SU-DHL-6 (cell line): Measurements from ENCODE around the gene ZNF626.

ENCODE experiments used
- CTCF ChIP-seq: fragments of 200-600 bp; sonication (generic); IDR thresholded peaks from one replicate; pipeline ENCODE4 v1.5.1; 2017; ENCODE audit warnings: antibody characterized with exemption, mild to moderate bottlenecking, low read length, moderate library complexity; ENCODE audit not compliant: insufficient read depth, poor library complexity, severe bottlenecking
- EZH2phosphoT487 ChIP-seq: fragments of 200-600 bp; sonication (generic), shearing (Covaris generic); conservative IDR thresholded peaks from 2 replicates; pipeline ENCODE4 v1.6.1; 2018; ENCODE audit warnings: mild to moderate bottlenecking, antibody characterized with exemption, low read length, moderate library complexity, mixed read lengths

GRCh38 chr19:20664901-20665781, 3.8 kb upstream of the ZNF626 start:
- TF ChIP-seq CTCF (no peak), EZH2phosphoT487 (no peak)
